Esophagus squamous epithelium (tissue), 4 donors: ENCODE data around the gene NDUFC1.
"Not testable (repeated sequence)": the region's sequence is repeated elsewhere in the genome, so short reads cannot be mapped to it uniquely, and the experiment has no call there.

ENCODE experiments used
- CTCF ChIP-seq, 6 experiments: fragments of 450-650 bp in 4 of 6; fragments of 200-600 bp in 2 of 6; sonication (generic) in 2 of 6; IDR thresholded peaks; one replicate each; pipeline ENCODE4 v1.5.1; 2016 to 2019; ENCODE audit warnings: antibody characterized with exemption in 6 of 6, mild to moderate bottlenecking in 4 of 6, moderate library complexity in 4 of 6
- POLR2A ChIP-seq, 4 donors: fragments of 450-650 bp; IDR thresholded peaks; one replicate each; pipeline ENCODE4 v1.6.1; 2017; ENCODE audit warnings: antibody characterized with exemption in 4 of 4, mild to moderate bottlenecking in 4 of 4, moderate library complexity in 3 of 4

GRCh38 chr4:139313414-139313813 is 11.1 kb upstream of the NDUFC1 start:
- TF ChIP-seq CTCF, POLR2A (IDR thresholded peaks at IDR 0.05): not testable (repeated sequence)
